Endothelial cell of umbilical vein (primary cell): Measurements from ENCODE around the gene LDLRAD4. TPM values are rescaled to one million over a fixed set of nuclear protein-coding genes. Genes with fewer than 3 reads are reported as not detected.

Experiments used
- BruUV-seq: library from RNA; stranded (reverse); fragments of 400-500 nt; replicated peaks from 2 replicates; lab custom pipeline; 2021; lab: Mats Ljungman, UMichigan
- CTCF ChIA-PET: fragments of 300-600, 350-600 bp; sonication (Branson Sonifier 250); formaldehyde crosslinking; loops from one replicate; lab custom pipeline; 2021; ENCODE audit warnings: antibody characterized with exemption, inconsistent platforms; lab: Charles Lee
- POLR2A ChIA-PET: fragments of 300-600, 350-600 bp; sonication (Branson Sonifier 250); formaldehyde crosslinking; loops from one replicate; lab custom pipeline; 2021; ENCODE audit warnings: antibody characterized with exemption, inconsistent platforms; lab: Charles Lee
- DNase-seq: peaks from one replicate; pipeline ENCODE4 v3.0.0-alpha.2; 2011; ENCODE audit warnings: low read depth, low spot score
- FAIRE-seq: peaks from 2 replicates; lab custom pipeline; 2011; peaks lifted over from hg19 to GRCh38; lab: Jason Lieb, UNC
- H2AFZ ChIP-seq: 2 replicates; pipeline ENCODE4 v1.6.0; 2012; ENCODE audit warnings: low read depth, low read length, control low read depth, inconsistent platforms
- H3K27ac ChIP-seq: 2 replicates; pipeline ENCODE4 v1.5.1; 2011; ENCODE audit warnings: low read depth, mild to moderate bottlenecking, control low read depth, low read length, moderate library complexity; ENCODE audit not compliant: insufficient read depth
- H3K27me3 ChIP-seq, 2 experiments: 2 replicates each; pipeline versions ENCODE4 v1.6.0 to v1.6.1; 2011; ENCODE audit warnings: low read length in 2 of 2, mixed read lengths in 1 of 2; ENCODE audit not compliant: control insufficient read depth in 2 of 2, insufficient read depth in 2 of 2
- H3K36me3 ChIP-seq, 2 experiments: 2 replicates in 1 of 2; 3 replicates in 1 of 2; pipeline ENCODE4 v1.5.1; 2011; ENCODE audit warnings: low read length in 2 of 2, mild to moderate bottlenecking in 1 of 2, moderate library complexity in 1 of 2; ENCODE audit not compliant: control insufficient read depth in 2 of 2, insufficient read depth in 2 of 2; ENCODE audit errors: extremely low read depth in 1 of 2
- H3K4me1 ChIP-seq: 3 replicates; pipeline ENCODE4 v1.5.1; 2011; ENCODE audit warnings: mild to moderate bottlenecking, low read length; ENCODE audit not compliant: control insufficient read depth, insufficient read depth; ENCODE audit errors: extremely low read depth
- H3K4me2 ChIP-seq: 2 replicates; pipeline ENCODE4 v1.6.1; 2011; ENCODE audit warnings: low read length, control low read depth, mixed read lengths; ENCODE audit not compliant: insufficient read depth
- H3K4me3 ChIP-seq, 3 experiments: fragments of 200-600 bp in 1 of 3; sonication (generic), shearing (Covaris generic) in 1 of 3; replicated peaks in 1 of 3; 2 replicates each; pipeline ENCODE4 v1.5.1; 2011 to 2016; ENCODE audit warnings: control low read depth in 3 of 3, low read length in 3 of 3, mild to moderate bottlenecking in 2 of 3, inconsistent platforms in 1 of 3, low read depth in 1 of 3, moderate library complexity in 1 of 3; ENCODE audit not compliant: insufficient read depth in 1 of 3
- H3K79me2 ChIP-seq: 2 replicates; pipeline ENCODE4 v1.6.0; 2012; ENCODE audit warnings: low read length, inconsistent platforms; ENCODE audit not compliant: control insufficient read depth, insufficient read depth
- H3K9ac ChIP-seq: replicated peaks from 2 replicates; pipeline ENCODE3; 2011; ENCODE audit warnings: low read length, control low read depth; ENCODE audit not compliant: insufficient read depth; ENCODE audit errors: extremely low read depth
- H3K9me1 ChIP-seq: replicated peaks from 3 replicates; pipeline ENCODE4 v1.6.0; 2011; ENCODE audit warnings: mild to moderate bottlenecking, low read length; ENCODE audit not compliant: control insufficient read depth, insufficient read depth; ENCODE audit errors: extremely low read depth
- H3K9me3 ChIP-seq: replicated peaks from 2 replicates; pipeline ENCODE4 v1.5.1; 2012; ENCODE audit warnings: low read length, inconsistent platforms; ENCODE audit not compliant: control insufficient read depth, insufficient read depth
- H4K20me1 ChIP-seq: replicated peaks from 2 replicates; pipeline ENCODE3; 2011; ENCODE audit warnings: mild to moderate bottlenecking, low read length; ENCODE audit not compliant: control insufficient read depth, insufficient read depth; ENCODE audit errors: extremely low read depth
- EZH2 ChIP-seq: IDR thresholded peaks from 2 replicates; pipeline ENCODE4 v1.6.1; 2012; ENCODE audit warnings: borderline replicate concordance, low read depth, mild to moderate bottlenecking, moderate library complexity, low read length, inconsistent platforms; ENCODE audit not compliant: severe bottlenecking
- FOS ChIP-seq: IDR thresholded peaks from 2 replicates; pipeline ENCODE4 v1.6.1; 2011; ENCODE audit warnings: mild to moderate bottlenecking, low read length, moderate library complexity, borderline replicate concordance; ENCODE audit not compliant: insufficient read depth
- GATA2 ChIP-seq: IDR thresholded peaks from 2 replicates; pipeline ENCODE4 v1.7.0; 2011; ENCODE audit warnings: low read depth, mild to moderate bottlenecking, moderate library complexity, mixed read lengths, low read length; ENCODE audit not compliant: insufficient read length, insufficient read depth
- JUN ChIP-seq: IDR thresholded peaks from 2 replicates; pipeline ENCODE4 v1.6.1; 2011; ENCODE audit warnings: borderline replicate concordance, low read depth; ENCODE audit not compliant: insufficient read length, insufficient read depth
- MYC ChIP-seq: IDR thresholded peaks from one replicate; pipeline ENCODE4 v1.6.1; 2011; ENCODE audit warnings: mild to moderate bottlenecking, low read depth, low read length
- POLR2A ChIP-seq: IDR thresholded peaks from 2 replicates; pipeline ENCODE4 v1.6.1; 2012; ENCODE audit warnings: low read depth, mild to moderate bottlenecking, control low read depth, low read length
- POLR2AphosphoS5 ChIP-seq: IDR thresholded peaks from 2 replicates; pipeline ENCODE4 v1.6.1; 2012; ENCODE audit warnings: low read depth, mild to moderate bottlenecking, control low read depth, low read length, moderate library complexity; ENCODE audit not compliant: insufficient read depth
- dilution Hi-C: fragments of 300-500 bp; cut with MboI; formaldehyde crosslinking; loops from one replicate; pipeline ENCODE4 v1.15.0; 2019; ENCODE audit warnings: low sequenced_read_pairs; ENCODE audit not compliant: extremely low pct_ligation_motif_present
- intact Hi-C: fragments of 100-400 bp; cut with micrococcal nuclease; formaldehyde crosslinking; loops from one replicate; pipeline ENCODE4 v1.10.0; 2022
- polyA plus RNA-seq, 4 experiments: library from polyadenylated mRNA; depleted of rRNA in 3 of 4; stranded (reverse) in 3 of 4; unstranded in 1 of 4; fragments of >200 nt; gene quantifications; 2 replicates each; pipeline versions ENCODE4 v1.2.1 to v1.2.3, GENCODE V29; 2011 to 2012; ENCODE audit warnings: missing spikeins in 1 of 4
- total RNA-seq: library from RNA; stranded (reverse); gene quantifications from 2 replicates; pipeline ENCODE4 v1.2.3, GENCODE V29; 2021
- TF ChIP-seq, protein P1 (sequence below): IDR thresholded peaks from 2 replicates; pipeline ENCODE4 v1.6.1; 2011; ENCODE audit not compliant: insufficient read depth, insufficient read length
- TF ChIP-seq, protein P2 (sequence below), 2 donors: IDR thresholded peaks; 1 replicate in 1 of 2; 2 replicates in 1 of 2; pipeline ENCODE4 v1.5.1; 2011; ENCODE audit warnings: low read length in 2 of 2, mild to moderate bottlenecking in 2 of 2, moderate library complexity in 2 of 2, control low read depth in 1 of 2, inconsistent platforms in 1 of 2, low read depth in 1 of 2; ENCODE audit not compliant: insufficient read depth in 1 of 2; ENCODE audit errors: extremely low read depth in 1 of 2

LDLRAD4 gene
- total and polyA plus RNA-seq, 2 donors (not counting 3 experiments of a cell fraction or from before 2014, with no cell fraction given), result 5.2 to 6.5 TPM

DNA sequence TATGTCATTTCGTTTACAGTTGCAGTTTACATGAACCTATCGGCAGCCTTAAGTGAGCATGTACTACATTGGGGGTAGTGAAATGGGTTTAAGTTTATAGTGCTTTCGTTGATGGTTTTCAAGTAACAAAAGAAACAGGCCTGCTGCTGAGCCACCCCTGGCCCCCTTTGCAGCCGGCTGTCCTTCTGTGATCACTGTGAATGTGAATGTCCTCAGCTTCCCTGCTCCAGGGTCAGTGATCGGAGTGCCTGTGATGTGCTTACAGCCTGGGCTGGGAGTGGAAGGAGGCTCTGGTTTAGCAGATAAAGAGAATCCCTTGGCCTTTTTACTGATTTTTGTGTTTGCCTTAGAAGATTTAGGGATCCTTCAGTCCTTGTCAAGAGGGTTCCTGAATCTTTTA is 353.6 kb downstream of the LDLRAD4 start:
- H4K20me1 ChIP-seq, result no peaks in the 10 kb centered on the region
- no peak overlapping the region for H3K9ac ChIP-seq
- no TSS peak for BruUV-seq
- H3K4me2 ChIP-seq, result no peak overlapping the region
- TF ChIP-seq JUN, result no peak
- no peak for TF ChIP-seq EZH2
- TF ChIP-seq, protein P1, sequence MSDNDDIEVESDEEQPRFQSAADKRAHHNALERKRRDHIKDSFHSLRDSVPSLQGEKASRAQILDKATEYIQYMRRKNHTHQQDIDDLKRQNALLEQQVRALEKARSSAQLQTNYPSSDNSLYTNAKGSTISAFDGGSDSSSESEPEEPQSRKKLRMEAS, result no peak
- TF ChIP-seq POLR2AphosphoS5, result no peak
- TF ChIP-seq POLR2A, result no peak
- TF ChIP-seq GATA2, result no peak
- TF ChIP-seq, protein P2, sequence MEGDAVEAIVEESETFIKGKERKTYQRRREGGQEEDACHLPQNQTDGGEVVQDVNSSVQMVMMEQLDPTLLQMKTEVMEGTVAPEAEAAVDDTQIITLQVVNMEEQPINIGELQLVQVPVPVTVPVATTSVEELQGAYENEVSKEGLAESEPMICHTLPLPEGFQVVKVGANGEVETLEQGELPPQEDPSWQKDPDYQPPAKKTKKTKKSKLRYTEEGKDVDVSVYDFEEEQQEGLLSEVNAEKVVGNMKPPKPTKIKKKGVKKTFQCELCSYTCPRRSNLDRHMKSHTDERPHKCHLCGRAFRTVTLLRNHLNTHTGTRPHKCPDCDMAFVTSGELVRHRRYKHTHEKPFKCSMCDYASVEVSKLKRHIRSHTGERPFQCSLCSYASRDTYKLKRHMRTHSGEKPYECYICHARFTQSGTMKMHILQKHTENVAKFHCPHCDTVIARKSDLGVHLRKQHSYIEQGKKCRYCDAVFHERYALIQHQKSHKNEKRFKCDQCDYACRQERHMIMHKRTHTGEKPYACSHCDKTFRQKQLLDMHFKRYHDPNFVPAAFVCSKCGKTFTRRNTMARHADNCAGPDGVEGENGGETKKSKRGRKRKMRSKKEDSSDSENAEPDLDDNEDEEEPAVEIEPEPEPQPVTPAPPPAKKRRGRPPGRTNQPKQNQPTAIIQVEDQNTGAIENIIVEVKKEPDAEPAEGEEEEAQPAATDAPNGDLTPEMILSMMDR (IDR thresholded peaks at IDR 0.05; ENCODE audit: extremely low read depth in 1 of 2, insufficient read depth in 1 of 2, low read depth in 1 of 2, low read length in 2 of 2), result no peak
- no peak for TF ChIP-seq MYC
- no peak for TF ChIP-seq FOS
- no peaks in the 10 kb centered on the region for H3K36me3 ChIP-seq
- DNase-seq, result no peak
- no peak for FAIRE-seq
- POLR2A ChIA-PET, result no interaction called here
- H3K9me3 ChIP-seq, result no peaks in the 10 kb centered on the region
- H3K4me3 ChIP-seq, result no peak overlapping the region
- no peak overlapping the region for H2AFZ ChIP-seq
- dilution Hi-C loops, result no loop called here
- H3K27ac ChIP-seq, result no peak overlapping the region
- H3K4me1 ChIP-seq, result no peaks in the 10 kb centered on the region
- intact Hi-C loops, result no loop called here
- no peaks in the 10 kb centered on the region for H3K9me1 ChIP-seq
- no peaks in the 10 kb centered on the region for H3K79me2 ChIP-seq
- CTCF ChIA-PET, result interaction anchor here (1.4 kb wide), 1 partner anchor 16 kb away, joined by 3 read pairs; no protein-coding TSS in a partner anchor
- H3K27me3 ChIP-seq, result no peaks in the 10 kb centered on the region
